HG03066 (cell line): ENCODE data around the gene PTBP1.

Experiments used
- ATAC-seq: cut with Tn5 transposase; IDR thresholded peaks from one replicate; pipeline ENCODE4 v1.9.1; 2021; ENCODE audit warnings: low read depth; ENCODE audit not compliant: unreplicated experiment

The PTBP1 gene

DNA sequence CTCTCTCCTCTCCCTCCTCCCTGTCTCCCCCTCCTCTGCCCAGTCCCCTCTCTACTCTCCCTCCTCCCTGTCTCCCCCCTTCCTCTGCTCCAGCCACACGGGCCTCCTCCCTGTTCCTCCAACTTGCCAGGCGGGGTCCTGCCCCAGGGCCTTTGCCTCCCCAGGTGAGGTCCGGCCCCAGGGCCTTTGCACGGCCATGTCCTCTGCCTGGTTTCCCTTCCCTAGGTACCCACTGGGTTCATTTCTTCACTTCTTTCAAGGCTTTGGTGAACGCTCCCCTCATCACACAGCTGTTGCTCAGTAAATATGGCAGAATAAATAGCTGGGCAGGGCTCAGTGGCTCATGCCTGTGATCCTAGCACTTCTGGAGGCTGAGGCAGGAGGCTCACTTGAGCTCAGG lies 25.2 kb upstream of the PTBP1 start:
- ATAC-seq = no peak

GRCh38 chr19:772730-773436 lies 24.4 kb upstream of the PTBP1 start:
- ATAC-seq = no peak

DNA sequence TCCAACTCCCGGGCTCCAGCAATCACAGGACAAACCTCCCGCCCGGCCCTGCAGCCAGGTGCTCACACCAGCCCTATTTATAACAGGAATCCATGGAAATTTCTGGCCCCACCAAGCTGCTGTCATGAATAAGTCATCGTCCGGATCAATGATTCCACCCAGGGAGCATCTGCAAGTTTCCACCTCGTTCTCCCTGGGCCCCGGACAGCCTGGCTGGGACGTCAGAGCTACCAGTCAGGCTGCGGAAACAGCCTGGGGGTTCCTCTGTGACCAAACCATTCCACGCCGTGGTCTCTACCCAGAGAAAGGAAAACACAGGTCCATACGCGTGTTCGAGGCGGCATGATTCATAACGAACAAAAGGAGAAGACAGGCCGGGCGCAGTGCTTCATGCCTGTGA lies 20.7 kb upstream of the PTBP1 start:
- no peak for ATAC-seq

DNA sequence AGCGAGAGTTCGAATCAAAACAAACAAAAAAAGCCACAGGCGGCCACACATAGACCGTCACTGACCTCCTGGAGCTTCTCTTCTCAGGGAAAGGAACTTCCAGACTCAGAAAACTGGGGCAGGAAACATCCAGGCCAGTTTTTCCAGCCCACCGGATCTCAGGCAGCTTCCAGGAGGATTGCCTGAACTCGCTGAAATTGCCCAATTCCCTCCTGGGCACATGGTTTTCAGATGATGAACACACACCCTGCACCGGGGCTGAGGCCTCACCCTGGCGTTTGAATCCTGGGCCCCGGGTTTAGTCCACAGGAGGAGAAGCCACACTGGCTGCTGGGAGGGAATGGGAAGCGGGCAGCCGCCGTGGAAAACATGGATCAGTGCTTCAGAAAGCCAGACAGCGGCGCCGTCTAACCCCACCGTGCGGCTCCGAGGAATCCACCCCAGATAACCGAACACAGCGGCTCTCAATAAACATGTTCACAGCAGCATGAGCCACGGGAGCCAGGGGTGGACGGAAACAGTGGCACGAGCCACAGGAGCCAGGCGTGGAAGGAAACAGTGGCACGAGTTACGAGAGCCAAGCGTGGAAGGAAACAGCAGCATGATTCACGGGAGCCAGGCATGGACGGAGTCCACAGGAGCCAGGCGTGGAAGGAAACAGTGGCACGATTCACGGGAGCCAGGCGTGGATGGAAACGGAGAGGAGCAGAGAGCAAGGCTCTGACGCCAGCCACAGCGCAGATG lies 18.2 kb upstream of the PTBP1 start:
- no peak for ATAC-seq

GRCh38 chr19:780935-781334 lies 16.3 kb upstream of the PTBP1 start:
- no peak for ATAC-seq

DNA sequence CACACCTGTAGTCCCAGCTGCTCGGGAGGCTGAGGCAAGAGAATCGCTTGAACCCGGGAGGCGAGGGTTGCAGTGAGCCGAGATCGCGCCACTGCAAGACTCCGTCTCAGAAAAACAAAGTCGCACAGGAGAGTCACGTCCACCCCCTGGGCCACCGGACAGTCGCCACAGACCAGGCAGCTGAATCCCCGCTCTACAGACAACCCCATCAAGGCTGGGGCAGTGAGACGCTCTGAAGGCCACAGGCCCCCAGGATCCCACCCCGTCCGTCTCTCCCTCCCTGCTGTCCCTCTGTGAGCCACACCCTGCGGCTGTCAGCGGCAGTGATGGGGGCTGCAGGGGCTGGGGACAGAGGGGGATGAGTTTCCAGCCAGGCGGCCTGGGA lies 15.5 kb upstream of the PTBP1 start:
- no peak for ATAC-seq

GRCh38 chr19:782185-782877 lies 14.9 kb upstream of the PTBP1 start:
- no peak for ATAC-seq

- no peak for ATAC-seq
These were observed 14.2 kb upstream of the PTBP1 start for GRCh38 chr19:782878-783668.

DNA sequence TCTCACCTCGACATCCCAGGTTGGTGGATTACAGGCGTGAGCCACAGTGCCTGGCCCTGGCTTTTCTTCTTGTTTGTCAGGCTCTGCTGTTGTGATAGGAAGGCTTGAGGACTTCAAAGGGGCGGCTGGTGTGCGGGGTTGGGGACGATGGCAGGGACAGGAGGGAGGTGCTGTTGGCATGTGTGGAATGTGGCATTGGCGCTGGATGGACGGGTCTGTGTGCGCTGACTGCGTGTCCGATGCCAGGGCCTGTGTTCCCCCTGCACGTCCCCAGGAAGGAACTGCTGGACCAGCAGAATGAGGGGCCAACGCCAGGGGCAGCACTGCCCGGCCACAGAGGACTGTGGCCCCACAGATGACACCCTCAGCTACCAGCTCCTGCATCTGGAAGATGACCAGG lies 12.7 kb upstream of the PTBP1 start:
- ATAC-seq = no peak

DNA sequence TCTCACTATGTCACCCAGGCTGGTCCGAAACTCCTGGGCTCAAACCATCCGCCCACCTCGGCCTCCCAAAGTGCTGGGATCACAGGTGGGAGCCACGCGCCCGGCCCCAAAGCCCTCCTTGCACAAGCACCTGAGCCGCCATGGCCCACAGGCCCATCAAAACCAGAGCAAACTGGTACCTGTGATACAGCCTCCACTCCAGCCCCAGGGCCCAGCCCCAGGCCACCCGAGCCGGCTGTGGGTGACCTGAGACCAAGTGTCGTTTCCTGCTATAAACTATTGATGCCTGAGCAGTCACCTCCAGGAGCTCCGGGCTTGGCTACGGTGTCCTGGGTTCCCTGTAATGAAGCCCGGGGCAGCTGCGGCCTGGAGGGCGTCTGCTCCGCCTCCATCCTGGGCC lies 9.7 kb upstream of the PTBP1 start:
- no peak for ATAC-seq

GRCh38 chr19:788686-788982 lies 8.6 kb upstream of the PTBP1 start:
- ATAC-seq = no peak

DNA sequence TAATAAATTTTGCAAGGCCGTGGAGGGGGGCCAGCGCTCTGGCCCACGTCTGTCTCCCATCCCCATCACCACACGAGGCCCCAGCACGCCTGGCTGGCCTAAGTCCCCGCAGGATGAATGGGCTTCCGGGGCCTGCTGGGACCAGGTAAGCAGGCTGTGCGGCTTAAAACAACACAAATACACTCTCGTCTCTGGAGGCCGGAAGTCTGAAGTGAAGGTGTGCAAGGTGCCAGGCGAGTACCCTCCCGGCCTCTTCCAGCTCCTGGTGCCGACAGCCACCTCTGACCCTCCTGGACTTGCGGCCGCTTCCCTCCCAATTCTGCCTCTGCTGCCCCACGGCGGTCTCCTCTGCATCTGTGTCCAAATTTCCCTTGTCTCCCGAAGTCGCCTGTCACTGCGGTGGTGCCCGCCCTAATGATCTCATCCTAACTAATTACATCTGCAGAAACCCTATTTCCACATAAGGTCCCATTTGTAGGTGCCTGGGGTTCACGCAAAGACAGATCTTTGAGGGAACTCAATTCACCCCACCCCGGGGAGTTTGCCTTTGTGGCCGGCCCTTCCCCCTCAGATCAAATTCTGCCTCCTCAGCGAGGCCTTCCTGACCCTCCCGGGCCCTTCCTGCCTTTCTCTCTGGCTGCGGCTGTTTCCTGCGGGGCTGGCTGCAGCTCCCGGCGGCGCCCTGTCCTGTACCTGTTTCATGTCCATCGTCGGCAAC lies 8.1 kb upstream of the PTBP1 start:
- ATAC-seq = no peak

DNA sequence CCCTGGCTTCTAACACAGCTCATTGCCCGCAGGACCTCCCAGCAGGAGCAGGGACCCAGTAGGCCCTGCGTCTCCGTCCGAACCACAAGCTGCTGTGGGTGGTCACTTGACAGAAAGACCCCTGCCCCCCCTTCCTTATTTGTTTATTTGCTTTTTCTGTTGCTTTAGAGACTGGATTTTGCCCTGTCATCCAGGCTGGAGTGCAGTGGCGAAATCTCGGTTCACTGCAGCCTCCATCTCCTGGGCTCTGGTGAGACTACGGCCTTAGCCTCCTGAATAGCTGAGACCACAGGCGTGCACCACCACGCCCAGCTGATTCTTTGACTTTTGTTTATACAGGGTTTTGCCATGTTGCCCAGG lies 7.6 kb upstream of the PTBP1 start:
- ATAC-seq = no peak

GRCh38 chr19:791007-791566 lies 6.2 kb upstream of the PTBP1 start:
- ATAC-seq = no peak

GRCh38 chr19:791567-792305 lies 5.5 kb upstream of the PTBP1 start:
- no peak for ATAC-seq

- ATAC-seq = no peak
These were observed 4.9 kb upstream of the PTBP1 start for GRCh38 chr19:792306-792885.

GRCh38 chr19:793806-794205 lies 3.4 kb upstream of the PTBP1 start:
- ATAC-seq = no peak

DNA sequence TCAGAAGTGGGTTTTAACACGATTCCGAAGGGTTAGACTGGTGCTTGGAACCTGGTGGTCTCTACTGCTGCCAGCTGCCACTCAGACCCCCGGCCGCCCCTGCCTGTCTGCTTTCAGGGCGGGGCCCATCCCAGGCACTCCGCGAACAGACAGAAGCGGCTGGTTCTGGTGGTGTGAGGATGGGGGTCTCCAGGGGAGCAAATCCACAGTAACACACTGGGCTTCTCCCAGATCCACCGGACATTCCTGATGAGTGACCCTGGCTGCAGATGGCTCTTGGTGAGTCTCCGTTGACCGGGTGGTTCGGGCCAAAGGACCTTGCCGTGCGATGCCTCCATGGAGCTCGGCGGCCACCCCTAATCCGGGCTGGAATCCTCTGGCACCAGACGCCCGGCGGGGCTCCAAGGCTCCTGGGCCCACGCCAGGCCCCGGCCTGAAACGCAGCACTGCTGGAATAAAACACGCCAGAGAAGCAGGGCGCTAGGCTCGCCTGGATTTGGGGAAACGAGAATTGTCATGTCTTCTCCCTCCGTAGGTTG lies 2.1 kb upstream of the PTBP1 start:
- ATAC-seq = no peak
